Endothelial cell of umbilical vein (primary cell): Measurements from ENCODE around the gene FGL2. TPM values are rescaled to one million over a fixed set of nuclear protein-coding genes. Genes with fewer than 3 reads are reported as not detected.

Experiments
- BruUV-seq: library from RNA; stranded (reverse); fragments of 400-500 nt; replicated peaks from 2 replicates; lab custom pipeline; 2021; lab: Mats Ljungman, UMichigan
- CTCF ChIA-PET: fragments of 300-600, 350-600 bp; sonication (Branson Sonifier 250); formaldehyde crosslinking; loops from one replicate; lab custom pipeline; 2021; ENCODE audit warnings: antibody characterized with exemption, inconsistent platforms; lab: Charles Lee
- POLR2A ChIA-PET: fragments of 300-600, 350-600 bp; sonication (Branson Sonifier 250); formaldehyde crosslinking; loops from one replicate; lab custom pipeline; 2021; ENCODE audit warnings: antibody characterized with exemption, inconsistent platforms; lab: Charles Lee
- DNase-seq: peaks from one replicate; pipeline ENCODE4 v3.0.0-alpha.2; 2011; ENCODE audit warnings: low read depth, low spot score
- FAIRE-seq: peaks from 2 replicates; lab custom pipeline; 2011; peaks lifted over from hg19 to GRCh38; lab: Jason Lieb, UNC
- H2AFZ ChIP-seq: 2 replicates; pipeline ENCODE4 v1.6.0; 2012; ENCODE audit warnings: low read depth, low read length, control low read depth, inconsistent platforms
- H3K27ac ChIP-seq: 2 replicates; pipeline ENCODE4 v1.5.1; 2011; ENCODE audit warnings: low read depth, mild to moderate bottlenecking, control low read depth, low read length, moderate library complexity; ENCODE audit not compliant: insufficient read depth
- H3K27me3 ChIP-seq, 2 experiments: 2 replicates each; pipeline versions ENCODE4 v1.6.0 to v1.6.1; 2011; ENCODE audit warnings: low read length in 2 of 2, mixed read lengths in 1 of 2; ENCODE audit not compliant: control insufficient read depth in 2 of 2, insufficient read depth in 2 of 2
- H3K36me3 ChIP-seq, 2 experiments: 2 replicates in 1 of 2; 3 replicates in 1 of 2; pipeline ENCODE4 v1.5.1; 2011; ENCODE audit warnings: low read length in 2 of 2, mild to moderate bottlenecking in 1 of 2, moderate library complexity in 1 of 2; ENCODE audit not compliant: control insufficient read depth in 2 of 2, insufficient read depth in 2 of 2; ENCODE audit errors: extremely low read depth in 1 of 2
- H3K4me1 ChIP-seq: 3 replicates; pipeline ENCODE4 v1.5.1; 2011; ENCODE audit warnings: mild to moderate bottlenecking, low read length; ENCODE audit not compliant: control insufficient read depth, insufficient read depth; ENCODE audit errors: extremely low read depth
- H3K4me2 ChIP-seq: 2 replicates; pipeline ENCODE4 v1.6.1; 2011; ENCODE audit warnings: low read length, control low read depth, mixed read lengths; ENCODE audit not compliant: insufficient read depth
- H3K4me3 ChIP-seq, 3 experiments: fragments of 200-600 bp in 1 of 3; sonication (generic), shearing (Covaris generic) in 1 of 3; replicated peaks in 1 of 3; 2 replicates each; pipeline ENCODE4 v1.5.1; 2011 to 2016; ENCODE audit warnings: control low read depth in 3 of 3, low read length in 3 of 3, mild to moderate bottlenecking in 2 of 3, inconsistent platforms in 1 of 3, low read depth in 1 of 3, moderate library complexity in 1 of 3; ENCODE audit not compliant: insufficient read depth in 1 of 3
- H3K79me2 ChIP-seq: 2 replicates; pipeline ENCODE4 v1.6.0; 2012; ENCODE audit warnings: low read length, inconsistent platforms; ENCODE audit not compliant: control insufficient read depth, insufficient read depth
- H3K9ac ChIP-seq: replicated peaks from 2 replicates; pipeline ENCODE3; 2011; ENCODE audit warnings: low read length, control low read depth; ENCODE audit not compliant: insufficient read depth; ENCODE audit errors: extremely low read depth
- H3K9me1 ChIP-seq: replicated peaks from 3 replicates; pipeline ENCODE4 v1.6.0; 2011; ENCODE audit warnings: mild to moderate bottlenecking, low read length; ENCODE audit not compliant: control insufficient read depth, insufficient read depth; ENCODE audit errors: extremely low read depth
- H3K9me3 ChIP-seq: replicated peaks from 2 replicates; pipeline ENCODE4 v1.5.1; 2012; ENCODE audit warnings: low read length, inconsistent platforms; ENCODE audit not compliant: control insufficient read depth, insufficient read depth
- H4K20me1 ChIP-seq: replicated peaks from 2 replicates; pipeline ENCODE3; 2011; ENCODE audit warnings: mild to moderate bottlenecking, low read length; ENCODE audit not compliant: control insufficient read depth, insufficient read depth; ENCODE audit errors: extremely low read depth
- CTCF ChIP-seq, 2 donors: IDR thresholded peaks; 1 replicate in 1 of 2; 2 replicates in 1 of 2; pipeline ENCODE4 v1.5.1; 2011; ENCODE audit warnings: low read length in 2 of 2, mild to moderate bottlenecking in 2 of 2, moderate library complexity in 2 of 2, control low read depth in 1 of 2, inconsistent platforms in 1 of 2, low read depth in 1 of 2; ENCODE audit not compliant: insufficient read depth in 1 of 2; ENCODE audit errors: extremely low read depth in 1 of 2
- EZH2 ChIP-seq: IDR thresholded peaks from 2 replicates; pipeline ENCODE4 v1.6.1; 2012; ENCODE audit warnings: borderline replicate concordance, low read depth, mild to moderate bottlenecking, moderate library complexity, low read length, inconsistent platforms; ENCODE audit not compliant: severe bottlenecking
- FOS ChIP-seq: IDR thresholded peaks from 2 replicates; pipeline ENCODE4 v1.6.1; 2011; ENCODE audit warnings: mild to moderate bottlenecking, low read length, moderate library complexity, borderline replicate concordance; ENCODE audit not compliant: insufficient read depth
- GATA2 ChIP-seq: IDR thresholded peaks from 2 replicates; pipeline ENCODE4 v1.7.0; 2011; ENCODE audit warnings: low read depth, mild to moderate bottlenecking, moderate library complexity, mixed read lengths, low read length; ENCODE audit not compliant: insufficient read length, insufficient read depth
- MAX ChIP-seq: IDR thresholded peaks from 2 replicates; pipeline ENCODE4 v1.6.1; 2011; ENCODE audit not compliant: insufficient read depth, insufficient read length
- POLR2AphosphoS5 ChIP-seq: IDR thresholded peaks from 2 replicates; pipeline ENCODE4 v1.6.1; 2012; ENCODE audit warnings: low read depth, mild to moderate bottlenecking, control low read depth, low read length, moderate library complexity; ENCODE audit not compliant: insufficient read depth
- dilution Hi-C: fragments of 300-500 bp; cut with MboI; formaldehyde crosslinking; loops from one replicate; pipeline ENCODE4 v1.15.0; 2019; ENCODE audit warnings: low sequenced_read_pairs; ENCODE audit not compliant: extremely low pct_ligation_motif_present
- intact Hi-C: fragments of 100-400 bp; cut with micrococcal nuclease; formaldehyde crosslinking; loops from one replicate; pipeline ENCODE4 v1.10.0; 2022
- polyA plus RNA-seq, 4 experiments: library from polyadenylated mRNA; depleted of rRNA in 3 of 4; stranded (reverse) in 3 of 4; unstranded in 1 of 4; fragments of >200 nt; gene quantifications; 2 replicates each; pipeline versions ENCODE4 v1.2.1 to v1.2.3, GENCODE V29; 2011 to 2012; ENCODE audit warnings: missing spikeins in 1 of 4
- total RNA-seq: library from RNA; stranded (reverse); gene quantifications from 2 replicates; pipeline ENCODE4 v1.2.3, GENCODE V29; 2021

FGL2 gene
- total and polyA plus RNA-seq, 2 donors (not counting 3 experiments of a cell fraction or from before 2014, with no cell fraction given), result not detected

GRCh38 chr7:77242554-77242953 is 42.9 kb upstream of the FGL2 start:
- dilution Hi-C loops, result no loop called here
- H3K4me1 ChIP-seq, result no peaks in the 10 kb centered on the region
- no peak overlapping the region for H3K27ac ChIP-seq
- TF ChIP-seq FOS (no peak), POLR2AphosphoS5 (no peak), CTCF (IDR thresholded peaks at IDR 0.05; ENCODE audit: extremely low read depth in 1 of 2, insufficient read depth in 1 of 2, low read depth in 1 of 2, low read length in 2 of 2) (no peak), EZH2 (no peak), MAX (no peak), GATA2 (no peak)
- DNase-seq, result no peak
- H3K36me3 ChIP-seq, result no peaks in the 10 kb centered on the region
- intact Hi-C loops, result no loop called here
- no peaks in the 10 kb centered on the region for H3K9me1 ChIP-seq
- no peak for FAIRE-seq
- H3K4me2 ChIP-seq, result no peak overlapping the region
- H2AFZ ChIP-seq, result no peak overlapping the region
- H3K9ac ChIP-seq, result no peak overlapping the region
- H4K20me1 ChIP-seq, result no peaks in the 10 kb centered on the region
- no peak overlapping the region for H3K4me3 ChIP-seq
- CTCF ChIA-PET, result no interaction called here
- H3K27me3 ChIP-seq, result peaks cover 0 to 2% of the 10 kb centered on the region in 2 experiments
- no TSS peak for BruUV-seq
- H3K9me3 ChIP-seq, result no peaks in the 10 kb centered on the region
- POLR2A ChIA-PET, result no interaction called here
- H3K79me2 ChIP-seq, result no peaks in the 10 kb centered on the region
